ENCODE data around the gene CXorf38.
A peak's percentile ranks its signal among the peaks of the same experiment; 100 is the strongest.
"Not testable (repeated sequence)": the region's sequence is repeated elsewhere in the genome, so short reads cannot be mapped to it uniquely, and the experiment has no call there.

The CXorf38 gene

DNA sequence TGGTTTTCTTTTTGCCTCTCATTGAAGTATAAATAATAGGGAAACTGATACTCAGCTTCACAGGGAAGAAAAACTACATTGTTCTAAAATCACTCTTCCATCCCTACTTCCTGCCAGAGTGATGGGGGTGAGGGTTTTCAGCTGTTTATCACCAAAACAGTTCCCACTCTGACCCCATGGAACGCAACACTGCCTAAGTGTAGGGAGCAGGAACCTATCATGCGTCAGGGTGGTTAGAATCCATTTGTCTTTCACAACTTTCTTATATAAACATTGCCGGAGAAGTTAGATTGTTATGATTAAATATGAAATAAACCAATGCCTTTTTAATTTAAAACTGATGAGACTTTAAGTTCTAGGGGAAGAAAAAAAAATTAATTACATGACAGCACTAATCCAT lies 40.0 kb downstream of the CXorf38 start:
- Histone ChIP-seq H3K36me3 (peaks cover 10% of the 10 kb centered on the region; the same call in 1 of the 2 replicates), H3K27ac (no peak overlapping the region), H3K4me2 (no peak overlapping the region), H3K4me1 (no peaks in the 10 kb centered on the region), H3K9me3 (no peaks in the 10 kb centered on the region), H3K4me3 (no peak overlapping the region), H4K20me1 (no peaks in the 10 kb centered on the region; the same call in 1 of the 2 replicates), H3K27me3 (no peaks in the 10 kb centered on the region), H3K9ac (no peak overlapping the region)
- TF ChIP-seq Cebpa-rat (IDR thresholded peaks at IDR 0.05): no peak

- no peak overlapping the region for H3K9ac ChIP-seq
- no peak for TF ChIP-seq Cebpa-rat (IDR thresholded peaks at IDR 0.05)
- peaks cover 33% of the 10 kb centered on the region for H3K36me3 ChIP-seq
- no peak overlapping the region for H3K4me2 ChIP-seq
- no peaks in the 10 kb centered on the region for H3K9me3 ChIP-seq
- no peak overlapping the region for H3K27ac ChIP-seq
- no peaks in the 10 kb centered on the region for H3K4me1 ChIP-seq
- H3K4me3 ChIP-seq: no peak overlapping the region
- H3K27me3 ChIP-seq: no peaks in the 10 kb centered on the region
- H4K20me1 ChIP-seq: no peaks in the 10 kb centered on the region; the same call in 1 of the 2 replicates
Observed at GRCh38 chrX:40603446-40603845, 43.9 kb downstream of the CXorf38 start.

- Histone ChIP-seq H4K20me1 (peaks cover 28% of the 10 kb centered on the region), H3K36me3 (peaks cover 37% of the 10 kb centered on the region)
- not testable (repeated sequence) for H3K9me3 ChIP-seq, H3K27me3 ChIP-seq, H3K9ac ChIP-seq, H3K4me2 ChIP-seq, H3K4me3 ChIP-seq, H3K27ac ChIP-seq, H3K4me1 ChIP-seq
Observed at GRCh38 chrX:40589616-40590321, 57.6 kb downstream of the CXorf38 start.

- Histone ChIP-seq H3K36me3 (peaks cover 27% of the 10 kb centered on the region), H4K20me1 (peaks cover 44% of the 10 kb centered on the region)
- H3K9ac ChIP-seq, H3K4me1 ChIP-seq, H3K27me3 ChIP-seq, H3K27ac ChIP-seq, H3K4me2 ChIP-seq, H3K4me3 ChIP-seq, H3K9me3 ChIP-seq: not testable (repeated sequence)
Observed at GRCh38 chrX:40587623-40588022, 59.7 kb downstream of the CXorf38 start.

GRCh38 chrX:40582811-40583210 lies 64.5 kb downstream of the CXorf38 start:
- TF ChIP-seq Cebpa-rat (IDR thresholded peaks at IDR 0.05): no peak
- Histone ChIP-seq H4K20me1 (peaks cover 50% of the 10 kb centered on the region), H3K27me3 (peaks cover 5% of the 10 kb centered on the region; the same call in 1 of the 2 replicates), H3K4me1 (peaks cover 10% of the 10 kb centered on the region), H3K4me3 (no peak overlapping the region), H3K9ac (no peak overlapping the region), H3K36me3 (no peaks in the 10 kb centered on the region), H3K27ac (no peak overlapping the region), H3K4me2 (no peak overlapping the region), H3K9me3 (no peaks in the 10 kb centered on the region)

- not testable (repeated sequence) for H3K27me3 ChIP-seq, H3K27ac ChIP-seq, H3K9me3 ChIP-seq, H3K36me3 ChIP-seq, H3K9ac ChIP-seq
- Histone ChIP-seq H4K20me1 (peaks cover 44% of the 10 kb centered on the region), H3K4me2 (peak overlapping the region; percentile 65), H3K4me1 (peaks cover 10% of the 10 kb centered on the region), H3K4me3 (peak overlapping the region; percentile 75; the same call in 1 of the 2 replicates)
Observed at GRCh38 chrX:40582178-40582577, 65.2 kb downstream of the CXorf38 start.

DNA sequence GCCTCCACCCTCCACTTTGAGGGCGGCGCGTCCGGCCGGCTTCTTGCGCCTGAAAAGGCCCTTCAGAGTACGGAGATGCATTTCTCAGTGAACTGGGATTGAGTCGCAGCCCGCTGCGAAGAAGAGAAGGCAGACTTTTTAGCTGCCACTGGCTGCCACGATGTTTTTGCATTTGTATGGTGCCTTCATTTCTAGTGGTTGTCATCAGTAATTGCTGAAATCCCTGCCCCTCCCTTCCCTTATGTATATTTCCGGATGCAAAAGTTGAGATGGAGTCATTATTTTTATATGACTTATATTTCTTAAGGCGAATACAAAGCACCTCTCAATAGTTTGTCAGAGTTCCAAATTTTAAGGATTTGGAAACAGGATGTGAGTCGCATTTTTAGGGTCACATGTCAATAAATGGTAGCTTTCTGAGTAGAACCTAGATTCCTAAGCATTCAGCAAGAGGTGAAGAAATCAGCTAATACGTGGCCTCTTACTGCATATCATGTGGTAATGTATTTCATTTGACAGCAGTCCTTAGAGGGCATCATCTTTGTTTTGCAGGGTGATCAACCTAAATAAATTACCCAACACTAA lies 65.9 kb downstream of the CXorf38 start:
- Histone ChIP-seq H3K4me3 (peak overlapping the region; percentile 75), H3K27ac (peak overlapping the region; percentile 63), H3K4me2 (peak overlapping the region; percentile 65), H3K27me3 (peaks cover 5% of the 10 kb centered on the region; the same call in 1 of the 2 replicates), H4K20me1 (peaks cover 36% of the 10 kb centered on the region), H3K36me3 (no peaks in the 10 kb centered on the region), H3K9me3 (no peaks in the 10 kb centered on the region), H3K4me1 (peaks cover 10% of the 10 kb centered on the region), H3K9ac (peak overlapping the region; percentile 75)
- TF ChIP-seq Cebpa-rat (IDR thresholded peaks at IDR 0.05): no peak

DNA sequence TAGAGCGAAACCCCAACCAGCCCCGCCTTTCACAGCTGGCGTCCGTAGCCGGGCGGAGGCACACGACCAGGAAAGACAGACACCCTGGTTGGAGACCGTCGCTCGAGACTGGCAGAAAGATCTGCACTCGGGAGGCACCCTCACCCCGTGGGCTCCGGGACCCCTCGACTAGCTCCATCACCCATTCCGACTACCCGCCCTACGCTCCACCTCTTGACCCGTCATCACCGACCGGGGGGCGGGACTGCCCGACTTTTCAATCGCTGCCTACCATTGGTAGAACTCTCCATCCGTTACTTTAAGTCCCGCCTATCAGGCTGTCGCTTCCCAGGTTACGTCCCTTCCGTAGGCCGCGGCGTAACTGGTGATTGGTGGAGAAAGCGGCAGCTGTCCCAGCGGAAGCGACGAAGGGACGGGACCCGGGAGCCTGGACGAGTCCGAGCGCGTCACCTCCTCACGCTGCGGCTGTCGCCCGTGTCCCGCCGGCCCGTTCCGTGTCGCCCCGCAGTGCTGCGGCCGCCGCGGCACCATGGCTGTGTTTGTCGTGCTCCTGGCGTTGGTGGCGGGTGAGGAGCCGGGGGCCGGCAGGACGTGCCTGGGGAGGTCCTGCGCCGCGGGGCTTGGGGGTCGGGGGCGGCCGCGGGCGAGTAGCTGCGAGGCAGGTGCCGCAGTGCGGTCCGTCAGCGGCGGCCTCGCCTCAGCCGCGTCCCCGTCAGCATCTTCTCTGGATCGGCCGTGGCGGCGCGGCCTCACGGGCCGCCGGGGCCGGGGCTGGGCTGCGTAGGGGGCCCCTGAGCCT lies 66.6 kb downstream of the CXorf38 start, which contains the start of gene ATP6AP2:
ATP6AP2 (plus strand) TSS at position 434 of the 799 bp plus-strand sequence; CDS start at position 530, 96 bp downstream.
- no peak for TF ChIP-seq Cebpa-rat (IDR thresholded peaks at IDR 0.05)
- Histone ChIP-seq H3K9ac (peak within 1 kb of the TSS; percentile 75), H4K20me1 (peaks cover 30% of the 10 kb centered on the region), H3K36me3 (no peaks in the 10 kb centered on the region), H3K4me1 (peaks cover 10% of the 10 kb centered on the region), H3K4me3 (peak within 1 kb of the TSS; percentile 75), H3K9me3 (no peaks in the 10 kb centered on the region), H3K27me3 (peaks cover 5% of the 10 kb centered on the region; the same call in 1 of the 2 replicates), H3K27ac (peak within 1 kb of the TSS; percentile 63), H3K4me2 (peak within 1 kb of the TSS; percentile 65)

- H3K27me3 ChIP-seq: no peaks in the 10 kb centered on the region
- H3K36me3 ChIP-seq: no peaks in the 10 kb centered on the region
- peak overlapping the region; percentile 55 for H3K4me2 ChIP-seq
- H3K27ac ChIP-seq: no peak overlapping the region
- peak overlapping the region; percentile 75 for H3K4me3 ChIP-seq
- H3K9me3 ChIP-seq: no peaks in the 10 kb centered on the region
- peaks cover 24% of the 10 kb centered on the region for H4K20me1 ChIP-seq
- 0 out of 2 replicates have a peak, but pooled peaks have one; percentile 32 for TF ChIP-seq Cebpa-rat (IDR thresholded peaks at IDR 0.05)
- H3K4me1 ChIP-seq: peaks cover 10% of the 10 kb centered on the region
- H3K9ac ChIP-seq: peak overlapping the region; percentile 56; the same call in 1 of the 2 replicates
Observed at GRCh38 chrX:40579900-40580536, 67.3 kb downstream of the CXorf38 start.
